GM19043 (cell line): ENCODE data around the gene FZD4.
"Not testable (repeated sequence)": the region's sequence is repeated elsewhere in the genome, so short reads cannot be mapped to it uniquely, and the experiment has no call there.

ENCODE experiments used
- ATAC-seq: cut with Tn5 transposase; IDR thresholded peaks from one replicate; pipeline ENCODE4 v1.9.1; 2021; ENCODE audit warnings: low read depth; ENCODE audit not compliant: unreplicated experiment

Gene FZD4

DNA sequence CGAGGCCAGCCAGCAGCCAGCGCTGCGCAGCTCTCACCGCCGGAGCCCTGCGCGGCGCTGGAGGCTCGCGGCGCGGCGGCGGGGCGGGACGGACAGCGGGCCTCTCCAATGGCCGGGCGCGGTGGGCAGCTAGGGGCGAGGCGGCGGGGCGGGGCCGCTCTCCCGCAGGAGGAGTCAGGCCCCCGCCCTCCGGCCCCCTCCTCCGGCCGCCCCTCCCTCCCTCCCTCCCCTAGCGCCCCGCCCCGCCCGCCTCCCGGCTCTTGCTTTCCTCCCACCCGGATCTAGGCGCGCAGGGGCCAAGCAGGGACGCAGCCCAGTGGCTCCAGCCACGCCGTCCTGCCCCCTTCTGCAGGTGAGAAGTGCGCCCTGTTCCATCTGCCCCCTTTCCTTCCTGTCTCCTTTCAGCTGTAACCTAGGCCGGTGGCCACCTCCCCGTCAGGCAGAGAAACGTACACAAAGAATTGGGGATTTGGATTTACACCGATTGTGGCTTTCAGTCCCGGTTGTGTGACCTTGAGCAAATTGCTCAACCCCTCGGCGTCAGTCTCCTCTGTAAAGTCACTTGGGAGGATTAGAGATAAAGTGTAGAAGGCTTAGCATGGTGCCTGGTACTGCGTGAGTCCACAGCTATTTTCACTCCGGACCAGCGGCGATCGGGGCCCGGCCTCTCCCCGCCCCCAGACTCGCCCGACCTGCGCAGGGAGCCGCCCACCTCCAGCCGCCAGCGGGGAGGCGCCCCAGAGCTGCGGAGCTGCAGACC lies at the start of gene FZD4:
Gene FZD4, minus strand, starts transcription at position 35 of the 760 bp plus-strand sequence. CDS start 310 bp downstream, outside the sequence.
- peak; percentile 92 for ATAC-seq

DNA sequence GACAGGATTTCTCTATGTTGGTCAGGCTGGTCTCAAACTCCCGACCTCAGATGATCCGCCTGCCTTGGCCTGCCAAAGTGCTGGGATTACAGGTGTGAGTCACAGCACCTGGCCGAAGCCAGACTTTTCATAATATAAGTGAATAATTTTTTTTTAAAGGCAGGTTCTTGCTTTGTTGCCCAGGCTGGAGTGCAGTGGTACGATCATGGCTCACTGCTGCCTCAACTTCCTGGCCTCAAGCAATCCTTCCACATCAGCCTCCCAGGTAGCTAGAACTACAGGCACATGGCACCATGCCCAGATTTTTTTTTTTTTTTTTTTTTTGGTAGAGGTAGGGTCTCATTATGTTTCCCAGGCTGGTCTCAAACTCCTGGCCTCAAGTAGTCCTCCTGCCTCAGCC lies 49.1 kb upstream of the FZD4 start:
- not testable (repeated sequence) for ATAC-seq

GRCh38 chr11:87002918-87003317 lies 47.7 kb upstream of the FZD4 start:
- no peak for ATAC-seq

- no peak for ATAC-seq
These were observed 44.9 kb upstream of the FZD4 start for GRCh38 chr11:86999859-87000753.

DNA sequence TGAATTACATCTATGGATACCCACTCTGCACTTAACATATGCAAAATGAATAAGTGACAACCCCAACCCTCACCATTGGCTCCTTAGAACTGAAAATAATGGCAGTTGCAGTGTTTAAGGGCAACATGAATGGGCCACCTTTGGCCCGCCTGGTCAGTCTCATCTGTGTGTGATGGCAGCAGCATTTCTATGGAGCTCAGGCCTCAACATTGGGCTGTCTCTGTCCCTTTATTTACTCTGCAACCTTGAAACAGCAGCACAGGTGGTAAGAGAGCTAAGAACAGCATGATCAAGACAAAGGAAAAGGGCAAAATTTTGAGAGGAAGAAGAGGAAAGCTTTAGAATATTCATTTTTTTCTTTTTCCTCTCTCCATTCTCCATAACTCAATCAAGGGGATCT lies 44.2 kb upstream of the FZD4 start:
- ATAC-seq, result no peak

GRCh38 chr11:86996953-86997570 lies 41.9 kb upstream of the FZD4 start:
- ATAC-seq, result no peak

- ATAC-seq, result no peak
These were observed 37.8 kb upstream of the FZD4 start for GRCh38 chr11:86993031-86993430.

DNA sequence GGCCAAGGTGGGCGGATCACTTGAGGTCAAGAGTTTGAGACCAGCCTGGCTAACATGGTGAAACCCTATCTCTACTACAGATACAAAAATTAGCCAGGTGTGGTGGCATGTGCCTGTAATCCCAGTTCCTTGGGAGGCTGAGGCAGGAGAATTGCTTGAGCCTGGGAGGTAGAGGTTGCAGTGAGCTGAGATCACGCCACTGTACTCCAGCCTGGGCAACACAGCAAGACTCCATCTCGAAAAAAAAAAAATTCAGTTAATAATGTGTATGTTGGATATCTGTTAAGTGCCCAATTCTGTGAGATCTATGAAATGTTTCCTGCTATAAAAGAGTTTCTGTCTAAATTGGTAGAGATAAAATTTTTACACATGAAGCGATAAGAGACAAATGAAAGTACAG lies 37.1 kb upstream of the FZD4 start:
- not testable (repeated sequence) for ATAC-seq

DNA sequence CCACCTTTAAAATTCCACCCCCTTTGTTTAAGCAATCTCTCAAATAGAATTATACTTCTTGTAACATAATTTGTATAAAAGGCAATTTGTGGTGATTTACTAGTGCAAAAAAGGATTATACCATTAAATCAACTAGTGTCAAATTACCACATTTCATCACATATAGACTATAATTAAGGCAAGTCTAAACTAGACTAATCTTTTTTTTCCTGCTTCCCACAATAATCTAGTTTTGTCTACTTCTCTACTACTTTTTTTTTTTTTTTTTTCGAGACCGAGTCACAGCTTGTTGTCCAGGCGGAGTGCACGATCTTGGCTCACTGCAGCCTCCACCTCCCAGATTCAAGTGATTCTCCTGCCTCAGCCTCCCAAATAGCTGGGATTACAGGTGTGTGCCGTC lies 36.1 kb upstream of the FZD4 start:
- ATAC-seq, result no peak

GRCh38 chr11:86990515-86990914 lies 35.3 kb upstream of the FZD4 start:
- ATAC-seq, result no peak

GRCh38 chr11:86990031-86990430 lies 34.8 kb upstream of the FZD4 start:
- ATAC-seq, result no peak

DNA sequence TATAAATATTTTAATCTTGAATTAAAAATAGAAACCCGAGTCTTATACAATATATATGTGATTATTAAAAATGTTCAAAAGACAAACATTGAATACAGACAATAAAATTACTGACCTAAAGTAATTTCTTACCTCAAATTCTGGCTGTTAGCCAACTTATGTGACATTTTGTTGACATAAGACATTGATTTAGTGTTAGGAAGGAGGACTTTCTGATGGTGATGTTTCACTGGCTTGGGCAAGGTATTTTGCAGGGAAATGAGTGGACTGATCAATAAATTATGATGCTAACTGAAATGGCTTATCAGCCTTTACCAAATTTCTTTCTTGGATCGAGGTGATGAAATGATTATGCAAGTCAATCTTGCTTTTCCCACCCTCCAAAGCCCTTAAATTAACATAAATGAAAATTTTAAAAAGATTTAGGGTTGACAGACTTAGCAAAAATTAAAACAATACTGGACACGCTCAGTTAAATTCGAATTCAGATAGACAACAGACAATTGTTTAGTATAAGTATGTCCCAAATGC lies 33.2 kb upstream of the FZD4 start:
- ATAC-seq, result no peak

DNA sequence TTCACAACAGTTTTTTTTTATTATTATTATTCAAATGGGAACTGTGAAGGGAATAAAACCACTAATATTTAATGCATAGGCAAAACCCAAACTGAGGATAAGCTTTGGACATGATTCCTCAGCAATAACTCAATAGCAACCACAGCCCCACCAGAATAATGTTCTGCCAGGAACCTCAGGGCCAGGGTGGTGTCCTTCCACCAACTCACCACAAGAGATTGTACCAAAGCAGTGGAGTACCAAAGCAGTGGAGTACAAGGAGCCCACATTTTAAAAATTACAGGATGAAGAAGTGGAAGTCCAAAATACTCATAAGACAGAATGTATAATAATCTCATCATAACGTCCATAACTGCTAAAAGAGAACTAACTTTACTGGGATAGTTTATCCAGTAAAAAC lies 32.5 kb upstream of the FZD4 start:
- no peak for ATAC-seq

DNA sequence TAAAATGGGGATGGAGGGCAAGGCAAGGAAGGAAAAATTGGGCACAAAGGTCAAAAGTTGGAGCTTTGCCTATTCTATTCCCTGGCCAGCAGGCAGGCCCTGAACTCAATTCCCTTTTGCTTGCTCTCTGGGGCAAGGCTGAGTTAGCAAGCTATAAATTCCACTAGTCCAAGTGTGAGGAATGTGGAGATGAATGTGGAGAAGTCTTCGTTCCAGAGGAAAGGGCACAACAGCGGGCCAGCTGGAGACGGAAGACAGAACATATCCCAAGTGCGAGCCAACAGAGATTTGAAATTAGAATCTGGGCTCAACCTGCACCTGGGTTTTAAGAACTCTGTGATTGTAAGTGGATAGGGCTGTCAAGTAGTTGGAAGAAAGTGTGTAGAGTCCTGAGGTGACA lies 29.5 kb upstream of the FZD4 start:
- ATAC-seq, result no peak

- ATAC-seq, result no peak
These were observed 27.9 kb upstream of the FZD4 start for GRCh38 chr11:86983021-86983488.

DNA sequence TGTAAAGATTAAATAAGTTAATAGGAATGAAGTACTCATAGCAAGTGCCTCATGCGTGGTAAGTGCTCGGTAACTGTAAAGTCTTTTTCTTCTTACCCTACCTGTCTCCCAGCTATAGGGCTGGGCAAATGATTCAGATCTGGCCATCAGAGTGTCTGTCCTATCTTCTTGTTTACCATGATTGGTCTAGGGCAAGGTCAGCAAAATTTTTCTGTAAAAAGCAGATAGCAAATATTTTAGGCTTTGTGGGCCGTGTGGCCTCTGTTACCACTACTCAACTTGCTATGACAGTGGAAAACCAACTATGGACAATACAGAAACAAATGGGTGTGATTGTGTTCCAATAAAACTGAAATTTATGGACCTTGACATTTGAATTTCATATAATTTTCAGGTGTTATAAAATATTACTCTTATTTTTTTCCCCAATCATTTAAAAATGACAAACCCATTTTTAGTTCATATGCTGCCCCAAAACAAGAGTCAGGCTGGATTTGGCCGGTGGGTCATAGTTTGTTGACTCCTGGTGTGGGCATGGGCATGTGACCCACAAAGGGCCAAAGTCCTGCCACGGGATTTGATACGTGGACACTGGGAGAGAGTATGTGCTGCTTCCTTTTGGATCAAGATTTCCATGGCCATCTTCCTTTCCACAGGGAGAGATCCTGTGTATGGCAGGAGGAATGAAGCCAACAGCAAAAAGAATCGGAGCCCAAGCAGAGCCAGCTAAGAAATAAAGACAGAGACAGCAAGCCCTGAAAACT lies 26.8 kb upstream of the FZD4 start:
- no peak for ATAC-seq

DNA sequence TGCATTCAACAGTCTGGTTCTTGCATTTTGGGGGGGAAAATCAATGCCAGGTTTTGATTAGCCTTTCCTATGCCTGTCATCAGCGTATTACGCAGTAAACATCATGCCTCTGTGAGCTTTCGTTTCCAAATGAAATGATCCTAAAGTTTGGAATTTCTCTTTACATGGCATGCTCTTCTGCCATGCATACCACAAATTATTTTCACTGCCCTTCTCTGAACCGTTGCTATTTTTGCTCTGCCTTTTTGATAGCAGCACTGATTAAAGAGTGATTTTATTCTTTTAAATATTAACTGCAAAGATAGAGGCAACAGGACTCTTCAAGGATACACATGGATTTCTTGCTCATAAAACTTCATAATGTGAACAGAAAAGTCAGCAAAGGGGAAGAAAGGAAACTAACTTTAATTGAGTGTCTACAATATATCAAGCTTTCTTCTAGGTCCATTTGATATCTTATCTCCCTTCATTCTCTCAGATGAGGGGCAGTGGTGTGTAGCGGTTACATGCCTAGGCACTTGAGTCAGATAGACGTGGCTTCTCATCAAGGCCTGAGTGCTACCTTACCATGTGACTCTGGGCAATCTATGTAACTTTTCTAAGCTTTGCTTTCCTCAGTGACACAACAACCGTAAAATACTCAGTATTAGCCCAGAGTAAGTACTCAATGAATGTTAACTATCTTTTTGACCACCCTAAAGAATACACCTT lies 25.0 kb upstream of the FZD4 start:
- no peak for ATAC-seq

DNA sequence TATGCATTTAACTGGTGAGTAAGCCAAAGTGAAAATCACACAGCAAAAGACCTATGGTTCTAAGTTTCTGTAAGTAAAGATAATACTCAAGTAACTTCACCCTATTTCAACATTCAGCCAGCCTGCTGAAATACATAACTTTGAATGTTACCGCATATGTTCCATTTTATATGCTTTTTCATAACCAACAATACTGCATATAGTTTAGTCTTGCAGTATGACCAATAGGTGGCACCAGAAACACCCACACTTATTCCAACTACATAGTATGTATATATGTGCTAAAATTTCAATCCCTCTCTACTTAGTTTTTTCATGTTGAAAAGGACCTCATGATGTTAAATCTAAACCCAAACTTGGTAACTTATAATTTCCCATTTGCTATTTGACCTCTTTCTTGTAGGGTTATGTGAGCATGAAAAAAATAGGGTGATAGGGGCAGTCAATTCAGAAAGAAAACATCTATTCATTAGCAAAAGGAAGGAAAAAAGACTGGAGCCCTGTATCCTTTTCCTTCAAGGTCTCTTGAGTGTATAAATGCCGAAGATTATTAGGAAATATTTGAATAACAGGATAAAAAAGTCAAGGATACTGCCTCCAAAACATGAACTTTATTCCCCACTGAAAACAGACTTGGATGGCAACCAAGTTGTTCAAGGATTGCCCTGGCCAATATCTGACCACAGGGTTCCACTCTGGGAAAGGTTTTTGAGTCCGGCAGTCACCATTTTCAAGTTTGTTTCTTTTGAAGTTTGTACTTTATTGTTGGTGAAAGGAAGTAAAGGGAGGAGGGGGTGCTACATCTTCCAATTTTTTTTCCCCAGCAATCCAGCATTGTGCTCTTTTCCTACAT lies 23.8 kb upstream of the FZD4 start:
- ATAC-seq, result no peak

DNA sequence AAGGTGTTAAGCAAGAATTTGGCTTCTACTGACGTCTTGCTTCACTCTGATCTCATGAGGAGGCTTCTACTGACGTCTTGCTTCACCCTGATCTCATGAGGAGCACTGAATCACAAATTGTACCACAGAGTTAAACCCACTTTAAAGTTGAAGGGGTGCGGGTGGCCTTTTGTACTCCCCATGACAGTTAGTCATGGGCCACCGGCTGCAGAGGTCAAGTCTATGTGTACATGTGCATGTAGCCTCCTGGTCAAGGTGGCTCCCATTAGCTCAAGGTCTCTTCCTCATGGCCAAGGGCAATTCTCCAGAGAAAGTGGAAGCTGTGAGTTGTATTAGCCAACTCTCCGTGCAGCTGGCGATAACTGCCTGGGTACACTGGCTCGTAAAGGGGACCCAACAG lies 23.1 kb upstream of the FZD4 start:
- no peak for ATAC-seq
